Fibroblast of the aortic adventitia (primary cell): ENCODE measurements around the gene USP24. TPM values are rescaled to one million over a fixed set of nuclear protein-coding genes. Genes with fewer than 3 reads are reported as not detected.

Experiments
- DNase-seq: peaks from one replicate; pipeline ENCODE4 v3.0.0-alpha.2; 2010; ENCODE audit warnings: low read depth
- H3K4me3 ChIP-seq: 2 replicates; pipeline ENCODE4 v1.5.1; 2011; ENCODE audit warnings: low read depth, mild to moderate bottlenecking, control low read depth, low read length, moderate library complexity
- CTCF ChIP-seq: IDR thresholded peaks from 2 replicates; pipeline ENCODE4 v1.5.1; 2011; ENCODE audit warnings: mild to moderate bottlenecking, low read length, control low read depth, inconsistent platforms; ENCODE audit not compliant: insufficient read depth
- total RNA-seq: library from RNA; depleted of rRNA; stranded (reverse); fragments of >200 nt; gene quantifications from 2 replicates; pipeline ENCODE4 v1.2.3, GENCODE V29; 2012; ENCODE audit warnings: low replicate concordance

USP24 gene
- total RNA-seq, 1 donor = 44.8 TPM

GRCh38 chr1:55217226-55217986, 2.2 kb upstream of the USP24 start:
- no peak for DNase-seq
- TF ChIP-seq CTCF = no peak
- H3K4me3 ChIP-seq = no peak overlapping the region

GRCh38 chr1:55216096-55216495, 932 bp upstream of the USP24 start:
- DNase-seq = no peak
- TF ChIP-seq CTCF = no peak
- H3K4me3 ChIP-seq = peak overlapping the region; percentile 90

- DNase-seq = no peak
- no peak for TF ChIP-seq CTCF
- H3K4me3 ChIP-seq = peak overlapping the region; percentile 90
Observed at GRCh38 chr1:55214934-55215193, 300 bp downstream of the USP24 start.

GRCh38 chr1:55214212-55214933, 791 bp downstream of the USP24 start:
- no peak for DNase-seq
- no peak for TF ChIP-seq CTCF
- peak overlapping the region; percentile 90 for H3K4me3 ChIP-seq

- no peak for DNase-seq
- no peak for TF ChIP-seq CTCF
- peak overlapping the region; percentile 90 for H3K4me3 ChIP-seq
Observed at GRCh38 chr1:55213885-55214211, 1.3 kb downstream of the USP24 start.

GRCh38 chr1:55213151-55213884, 1.8 kb downstream of the USP24 start:
- peak overlapping the region; percentile 90 for H3K4me3 ChIP-seq
- TF ChIP-seq CTCF = no peak
- no peak for DNase-seq
